ENCODE data around the gene APOBEC3B.

GRCh38 chr22:38966380-38966702 is 15.8 kb upstream of the APOBEC3B start:
- TF ChIP-seq POLR2A (IDR thresholded peaks at IDR 0.05; ENCODE audit: low read depth, low read length), result no peak
- TF ChIP-seq POLR2AphosphoS5 (IDR thresholded peaks at IDR 0.05; ENCODE audit: low read depth, low read length), result no peak
- no peak for TF ChIP-seq SPI1 (IDR thresholded peaks at IDR 0.05; ENCODE audit: low read depth, low read length)
- no peak for TF ChIP-seq TAF1 (IDR thresholded peaks at IDR 0.05; ENCODE audit: low read depth, low read length)

Data from GM12891 (cell line).